GM12878 (cell line): ENCODE data around the gene PTPRQ. TPM values are rescaled to one million over a fixed set of nuclear protein-coding genes. Genes with fewer than 3 reads are reported as not detected.

Source experiments
- ATAC-seq: fragments of 200-7000 bp; cut with Tn5 transposase; 3 replicates; pipeline ENCODE4 v1.9.1; 2020; ENCODE audit warnings: mild to moderate bottlenecking, moderate library complexity
- BruUV-seq: library from RNA; stranded (reverse); fragments of 400-500 nt; replicated peaks from 2 replicates; lab custom pipeline; 2021; lab: Mats Ljungman, UMichigan
- CTCF ChIA-PET: fragments of 300-600 bp; sonication (Branson Sonifier 250); formaldehyde crosslinking; extraction: SDS; loops from one replicate; lab custom pipeline; 2021; ENCODE audit warnings: inconsistent platforms; lab: Yijun Ruan, JAX
- POLR2A ChIA-PET: fragments of 350-600 bp; formaldehyde crosslinking; extraction: SDS; loops from one replicate; lab custom pipeline; 2021; ENCODE audit warnings: inconsistent platforms; lab: Charles Lee
- RAD21 ChIA-PET: fragments of 300-600 bp; sonication (Branson Sonifier 250); formaldehyde crosslinking; loops from one replicate; lab custom pipeline; 2023; ENCODE audit warnings: antibody characterized with exemption; ENCODE audit not compliant: unreplicated experiment; lab: Charles Lee
- SMC1A ChIA-PET: fragments of 300-600 bp; sonication (Branson Sonifier 250); formaldehyde crosslinking; loops from one replicate; lab custom pipeline; 2023; ENCODE audit not compliant: unreplicated experiment, uncharacterized antibody; lab: Charles Lee
- DNase-seq: peaks from one replicate; pipeline ENCODE4 v3.0.0-alpha.2; 2011; ENCODE audit warnings: low read depth, low spot score
- FAIRE-seq: peaks from 3 replicates; lab custom pipeline; 2011; peaks lifted over from hg19 to GRCh38; lab: Jason Lieb, UNC
- H2AFZ ChIP-seq: 2 replicates; pipeline ENCODE4 v1.6.0; 2011; ENCODE audit warnings: low read depth, low read length, control low read depth; ENCODE audit not compliant: control insufficient read depth
- H3K27ac ChIP-seq: 2 replicates; pipeline ENCODE4 v1.5.1; 2011; ENCODE audit warnings: control low read depth; ENCODE audit not compliant: control insufficient read depth, insufficient read depth
- H3K27me3 ChIP-seq, 2 experiments: replicated peaks in 1 of 2; 2 replicates each; pipeline versions ENCODE4 v1.6.0 to v1.6.1; 2011; ENCODE audit warnings: low read length in 1 of 2; ENCODE audit not compliant: control insufficient read depth in 2 of 2, insufficient read depth in 2 of 2
- H3K36me3 ChIP-seq, 2 experiments: 2 replicates each; pipeline ENCODE4 v1.5.1; 2011; ENCODE audit warnings: low read length in 1 of 2; ENCODE audit not compliant: control insufficient read depth in 2 of 2, insufficient read depth in 2 of 2
- H3K4me1 ChIP-seq: 2 replicates; pipeline ENCODE4 v1.6.1; 2011; ENCODE audit warnings: mild to moderate bottlenecking, low read length, moderate library complexity, mixed read lengths; ENCODE audit not compliant: control insufficient read depth, insufficient read depth
- H3K4me2 ChIP-seq: 2 replicates; pipeline ENCODE4 v1.6.0; 2011; ENCODE audit warnings: control low read depth; ENCODE audit not compliant: control insufficient read depth, insufficient read depth
- H3K4me3 ChIP-seq: fragments of 200-600 bp; sonication (generic); 2 replicates; pipeline ENCODE4 v1.5.1; 2016
- H3K79me2 ChIP-seq: 2 replicates; pipeline ENCODE4 v1.6.0; 2011; ENCODE audit warnings: low read length; ENCODE audit not compliant: control insufficient read depth, insufficient read depth
- H3K9ac ChIP-seq: 2 replicates; pipeline ENCODE4 v1.8.0; 2011; ENCODE audit warnings: low read length, control low read depth, mixed read lengths; ENCODE audit not compliant: control insufficient read depth, insufficient read depth
- H3K9me3 ChIP-seq: replicated peaks from 3 replicates; pipeline ENCODE4 v1.5.1; 2011; ENCODE audit warnings: mild to moderate bottlenecking, low read length; ENCODE audit not compliant: control insufficient read depth, insufficient read depth
- H4K20me1 ChIP-seq: 2 replicates; pipeline ENCODE4 v1.6.0; 2011; ENCODE audit not compliant: control insufficient read depth, insufficient read depth
- EGR1 ChIP-seq, 2 experiments: IDR thresholded peaks; 1 replicate in 1 of 2; 2 replicates in 1 of 2; pipeline ENCODE4 v1.6.1; 2011 to 2012; ENCODE audit warnings: low read depth in 2 of 2, low read length in 2 of 2, borderline replicate concordance in 1 of 2, mild to moderate bottlenecking in 1 of 2, moderate library complexity in 1 of 2
- FOS ChIP-seq: IDR thresholded peaks from 3 replicates; pipeline ENCODE4 v1.6.1; 2011; ENCODE audit warnings: borderline replicate concordance; ENCODE audit not compliant: insufficient read length; ENCODE audit errors: extremely low read depth
- HCFC1 ChIP-seq: fragments of 150-350 bp; IDR thresholded peaks from 2 replicates; pipeline ENCODE4 v1.6.1; 2014; ENCODE audit warnings: low read length
- NR2C1 ChIP-seq: fragments of 450-650 bp; IDR thresholded peaks from 2 replicates; pipeline ENCODE4 v1.6.1; 2017; ENCODE audit warnings: antibody characterized with exemption, mild to moderate bottlenecking, moderate library complexity
- NR2C2 ChIP-seq: IDR thresholded peaks from 2 replicates; pipeline ENCODE4 v1.6.1; 2011; ENCODE audit warnings: borderline replicate concordance, low read depth; ENCODE audit not compliant: control insufficient read depth, insufficient read length
- NR2F1 ChIP-seq: fragments of 450-650 bp; conservative IDR thresholded peaks from 2 replicates; pipeline ENCODE4 v1.6.1; 2017; ENCODE audit warnings: mild to moderate bottlenecking
- SP1 ChIP-seq: IDR thresholded peaks from one replicate; pipeline ENCODE4 v1.6.1; 2011; ENCODE audit warnings: low read depth, low read length
- SRF ChIP-seq, 2 experiments: IDR thresholded peaks; 2 replicates each; pipeline ENCODE4 v1.6.1; 2011; ENCODE audit warnings: low read depth in 2 of 2, low read length in 2 of 2, mild to moderate bottlenecking in 1 of 2, moderate library complexity in 1 of 2
- YBX1 ChIP-seq: fragments of 450-650 bp; IDR thresholded peaks from 2 replicates; pipeline ENCODE4 v1.6.1; 2016; ENCODE audit warnings: antibody characterized with exemption
- ZNF207 ChIP-seq: fragments of 450-650 bp; IDR thresholded peaks from 2 replicates; pipeline ENCODE4 v1.6.1; 2014; ENCODE audit warnings: antibody characterized with exemption, mild to moderate bottlenecking, borderline replicate concordance
- ZNF274 ChIP-seq: IDR thresholded peaks from one replicate; pipeline ENCODE4 v1.8.0; 2011; ENCODE audit not compliant: insufficient read length, insufficient read depth
- WGBS: methylation state at CpG from one replicate; pipeline ENCODE4 v1.1.6; 2016; ENCODE audit warnings: low lambda C conversion rate; ENCODE audit not compliant: insufficient replicate concordance, insufficient coverage; ENCODE audit errors: missing lambda C conversion rate; 5-methylcytosine and 5-hydroxymethylcytosine counted together
- in situ Hi-C: fragments of 300-500 bp; cut with MboI; formaldehyde crosslinking; loops from 9 replicates; pipeline ENCODE4 v1.14.3; 2018; ENCODE audit warnings: mixed read lengths
- intact Hi-C: fragments of 100-400 bp; cut with micrococcal nuclease; formaldehyde crosslinking; loops from one replicate; pipeline ENCODE4 v1.14.2; 2022; ENCODE audit not compliant: unreplicated experiment
- polyA plus RNA-seq, 11 experiments: library from polyadenylated mRNA; depleted of rRNA in 4 of 11; unstranded in 6 of 11; stranded (reverse) in 5 of 11; fragments of >200 nt; fragmentation: Nextera tagmentation in 4 of 11; fragmentation: Illumina TruSeq in 1 of 11; extraction: Ambion mirVana in 4 of 11; extraction: Trizol in 1 of 11; gene quantifications; 1 replicate in 1 of 11; 2 replicates in 10 of 11; pipeline versions ENCODE4 v1.2.1 to v1.2.3, GENCODE V29; 2011 to 2016; ENCODE audit warnings: inconsistent platforms in 2 of 11, missing spikeins in 2 of 11, low read depth in 1 of 11
- total RNA-seq, 4 experiments: library from RNA; depleted of rRNA in 3 of 4; stranded (reverse); fragments of >200 nt in 3 of 4; fragmentation: Illumina TruSeq in 1 of 4; extraction: Trizol in 1 of 4; gene quantifications; 2 replicates each; pipeline versions ENCODE4 v1.2.1 to v1.2.3, GENCODE V29; 2013 to 2021
- TF ChIP-seq, protein P1 (sequence below): IDR thresholded peaks from 2 replicates; pipeline ENCODE4 v1.6.1; 2011; ENCODE audit warnings: low read depth, low read length, improper control_type of control experiment, borderline replicate concordance
- TF ChIP-seq, protein P2 (sequence below): fragments of 450-650 bp; IDR thresholded peaks from 2 replicates; pipeline ENCODE4 v1.6.1; 2016; ENCODE audit warnings: mild to moderate bottlenecking

The PTPRQ gene
- total and polyA plus RNA-seq, 10 of the 15 experiments (the other 5 are each of a cell fraction or from before 2014, with no cell fraction given) = 0.01 TPM; not detected in 9

DNA sequence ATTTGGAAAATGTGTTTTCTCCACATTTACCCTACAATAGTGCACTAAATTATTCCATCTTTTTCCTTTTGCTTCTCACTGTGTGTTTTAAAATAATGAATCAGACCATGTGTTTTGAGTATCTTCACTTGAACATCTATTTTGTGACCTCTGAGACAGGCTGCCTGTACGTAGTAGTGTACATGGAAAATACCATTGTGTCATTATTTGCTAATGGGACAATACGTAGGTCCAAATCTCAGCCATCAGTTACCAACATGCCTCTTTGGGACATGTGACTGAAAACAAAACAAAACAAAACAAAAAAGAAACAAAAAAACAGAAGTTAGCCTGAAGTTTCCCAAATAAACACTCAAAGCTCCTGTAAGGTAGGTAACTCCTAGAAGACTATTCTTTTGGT, 256.3 kb downstream of the PTPRQ start:
- SMC1A ChIA-PET = interaction anchor here (1.4 kb wide), 1 partner anchor 16 kb away, joined by 3 read pairs; no protein-coding TSS in a partner anchor
- in situ Hi-C loops (no loop called here), intact Hi-C loops (loop anchor here (5.0 kb wide), 1 partner anchor 288 kb away; no protein-coding TSS in a partner anchor)
- WGBS = 80% methylated on average over 2 of the region's 2 CpGs
- no peak for FAIRE-seq
- no peak for ATAC-seq
- Histone ChIP-seq H3K27ac (no peak overlapping the region), H3K36me3 (no peaks in the 10 kb centered on the region), H2AFZ (no peak overlapping the region; the same call in 1 of the 2 replicates), H3K4me2 (no peak overlapping the region), H4K20me1 (no peaks in the 10 kb centered on the region), H3K9ac (no peak overlapping the region), H3K4me1 (peaks cover 9% of the 10 kb centered on the region; the same call in 1 of the 2 replicates), H3K9me3 (no peaks in the 10 kb centered on the region), H3K4me3 (no peak overlapping the region), H3K27me3 (no peaks in the 10 kb centered on the region), H3K79me2 (no peaks in the 10 kb centered on the region)
- no TSS peak for BruUV-seq
- TF ChIP-seq HCFC1 (no peak), NR2C1 (no peak), SRF (IDR thresholded peaks at IDR 0.05; ENCODE audit: low read depth in 2 of 2, low read length in 2 of 2) (no peak), NR2C2 (no peak), NR2F1 (no peak), SP1 (no peak), EGR1 (IDR thresholded peaks at IDR 0.05; ENCODE audit: borderline replicate concordance in 1 of 2, low read depth in 2 of 2, low read length in 2 of 2) (no peak), ZNF207 (no peak), FOS (no peak), YBX1 (no peak), ZNF274 (no peak)
- TF ChIP-seq, protein P1, sequence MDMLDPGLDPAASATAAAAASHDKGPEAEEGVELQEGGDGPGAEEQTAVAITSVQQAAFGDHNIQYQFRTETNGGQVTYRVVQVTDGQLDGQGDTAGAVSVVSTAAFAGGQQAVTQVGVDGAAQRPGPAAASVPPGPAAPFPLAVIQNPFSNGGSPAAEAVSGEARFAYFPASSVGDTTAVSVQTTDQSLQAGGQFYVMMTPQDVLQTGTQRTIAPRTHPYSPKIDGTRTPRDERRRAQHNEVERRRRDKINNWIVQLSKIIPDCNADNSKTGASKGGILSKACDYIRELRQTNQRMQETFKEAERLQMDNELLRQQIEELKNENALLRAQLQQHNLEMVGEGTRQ = no peak
- TF ChIP-seq, protein P2, sequence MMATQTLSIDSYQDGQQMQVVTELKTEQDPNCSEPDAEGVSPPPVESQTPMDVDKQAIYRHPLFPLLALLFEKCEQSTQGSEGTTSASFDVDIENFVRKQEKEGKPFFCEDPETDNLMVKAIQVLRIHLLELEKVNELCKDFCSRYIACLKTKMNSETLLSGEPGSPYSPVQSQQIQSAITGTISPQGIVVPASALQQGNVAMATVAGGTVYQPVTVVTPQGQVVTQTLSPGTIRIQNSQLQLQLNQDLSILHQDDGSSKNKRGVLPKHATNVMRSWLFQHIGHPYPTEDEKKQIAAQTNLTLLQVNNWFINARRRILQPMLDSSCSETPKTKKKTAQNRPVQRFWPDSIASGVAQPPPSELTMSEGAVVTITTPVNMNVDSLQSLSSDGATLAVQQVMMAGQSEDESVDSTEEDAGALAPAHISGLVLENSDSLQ = no peak
- RAD21 ChIA-PET = no interaction called here
- CTCF ChIA-PET = interaction anchor here (1.4 kb wide), 1 partner anchor 10 kb away, joined by 5 read pairs; no protein-coding TSS in a partner anchor
- no peak for DNase-seq
- POLR2A ChIA-PET = no interaction called here
